Measurements from ENCODE around the gene C14orf180. TPM values are rescaled to one million over a fixed set of nuclear protein-coding genes. Genes with fewer than 3 reads are reported as not detected.
A peak's percentile ranks its signal among the peaks of the same experiment; 100 is the strongest.

The C14orf180 gene
- total RNA-seq, 1 donor from 2014 or later: not detected

- H3K36me3 Mint-ChIP-seq: no peaks in the 10 kb centered on the region
- Histone ChIP-seq H2AFZ (replicated peaks) (no peak overlapping the region), H4K20me1 (ENCODE audit: low read depth) (no peaks in the 10 kb centered on the region), H3K4me3 (no peak overlapping the region), H3K9ac (no peak overlapping the region), H3K27me3 (no peaks in the 10 kb centered on the region), H3F3A (ENCODE audit: low read depth) (no peaks in the 10 kb centered on the region), H3K4me1 (peaks cover 4% of the 10 kb centered on the region), H3K79me2 (ENCODE audit: low read depth) (no peaks in the 10 kb centered on the region), H3K4me2 (no peak overlapping the region), H3K27ac (no peak overlapping the region), H3K36me3 (no peaks in the 10 kb centered on the region), H3K9me3 (ENCODE audit: low read depth) (no peaks in the 10 kb centered on the region)
- no peaks in the 10 kb centered on the region for H3K9me3 Mint-ChIP-seq
- H3K4me3 Mint-ChIP-seq: no peak overlapping the region
- peak overlapping the region; percentile 83 for H3K27ac Mint-ChIP-seq
- TF ChIP-seq CTCF (IDR thresholded peaks at IDR 0.05) (no peak), EZH2phosphoT487 (IDR thresholded peaks at IDR 0.05) (no peak), EZH2 (IDR thresholded peaks at IDR 0.05) (no peak)
- no peak for DNase-seq (ENCODE audit: low spot score)
- H3K4me1 Mint-ChIP-seq: peaks cover 34% of the 10 kb centered on the region
- peaks cover 14% of the 10 kb centered on the region for H3K27me3 Mint-ChIP-seq (ENCODE audit: insufficient read depth, low read depth)
These were observed 7.4 kb upstream of the C14orf180 start for GRCh38 chr14:104572024-104572626.

GRCh38 chr14:104572668-104573067, 6.9 kb upstream of the C14orf180 start:
- TF ChIP-seq EZH2 (IDR thresholded peaks at IDR 0.05): no peak
- no peak for TF ChIP-seq CTCF (IDR thresholded peaks at IDR 0.05)
- no peak for TF ChIP-seq EZH2phosphoT487 (IDR thresholded peaks at IDR 0.05)
- H3K27me3 ChIP-seq: no peaks in the 10 kb centered on the region
- no peaks in the 10 kb centered on the region for H3K9me3 ChIP-seq (ENCODE audit: low read depth)
- no peak for DNase-seq (ENCODE audit: low spot score)
- no peak overlapping the region for H3K4me3 Mint-ChIP-seq
- no peaks in the 10 kb centered on the region for H3K36me3 ChIP-seq
- no peaks in the 10 kb centered on the region for H3K79me2 ChIP-seq (ENCODE audit: low read depth)
- H3K27me3 Mint-ChIP-seq (ENCODE audit: insufficient read depth, low read depth): peaks cover 14% of the 10 kb centered on the region
- peak overlapping the region; percentile 83 for H3K27ac Mint-ChIP-seq
- H3K4me3 ChIP-seq: no peak overlapping the region
- H3K4me1 Mint-ChIP-seq: peaks cover 38% of the 10 kb centered on the region
- H3K27ac ChIP-seq: no peak overlapping the region
- no peak overlapping the region for H3K9ac ChIP-seq
- no peaks in the 10 kb centered on the region for H3K36me3 Mint-ChIP-seq
- H3F3A ChIP-seq (ENCODE audit: low read depth): no peaks in the 10 kb centered on the region
- H3K9me3 Mint-ChIP-seq: no peaks in the 10 kb centered on the region
- H3K4me2 ChIP-seq: no peak overlapping the region
- peaks cover 4% of the 10 kb centered on the region for H3K4me1 ChIP-seq
- H2AFZ ChIP-seq (replicated peaks): no peak overlapping the region
- H4K20me1 ChIP-seq (ENCODE audit: low read depth): no peaks in the 10 kb centered on the region

- H3K9me3 Mint-ChIP-seq: no peaks in the 10 kb centered on the region
- H3K27ac ChIP-seq: no peak overlapping the region
These were observed 5.6 kb upstream of the C14orf180 start for GRCh38 chr14:104573930-104574329.

More at GRCh38 chr14:104573930-104574329, 5.6 kb upstream of the C14orf180 start:
- peak overlapping the region; percentile 93 for H3K27ac Mint-ChIP-seq
- Histone ChIP-seq H3K9ac (no peak overlapping the region), H3K36me3 (no peaks in the 10 kb centered on the region), H3K79me2 (ENCODE audit: low read depth) (no peaks in the 10 kb centered on the region), H3K9me3 (ENCODE audit: low read depth) (no peaks in the 10 kb centered on the region), H3K4me3 (no peak overlapping the region), H3K27me3 (no peaks in the 10 kb centered on the region), H4K20me1 (ENCODE audit: low read depth) (no peaks in the 10 kb centered on the region), H3F3A (ENCODE audit: low read depth) (no peaks in the 10 kb centered on the region), H3K4me1 (peaks cover 4% of the 10 kb centered on the region), H3K4me2 (no peak overlapping the region), H2AFZ (replicated peaks) (no peak overlapping the region)
- TF ChIP-seq EZH2 (IDR thresholded peaks at IDR 0.05): no peak
- no peak for TF ChIP-seq EZH2phosphoT487 (IDR thresholded peaks at IDR 0.05)
- no peak for TF ChIP-seq CTCF (IDR thresholded peaks at IDR 0.05)
- peak; percentile 55 for DNase-seq (ENCODE audit: low spot score)
- peaks cover 14% of the 10 kb centered on the region for H3K27me3 Mint-ChIP-seq (ENCODE audit: insufficient read depth, low read depth)
- H3K4me1 Mint-ChIP-seq: peaks cover 38% of the 10 kb centered on the region
- H3K4me3 Mint-ChIP-seq: no peak overlapping the region
- H3K36me3 Mint-ChIP-seq: no peaks in the 10 kb centered on the region

Measured in neural progenitor cell (in vitro differentiated cells).